HCT116 (cell line): ENCODE measurements around the gene RCSD1. TPM values are rescaled to one million over a fixed set of nuclear protein-coding genes. Genes with fewer than 3 reads are reported as not detected.
"Not testable (repeated sequence)": the region's sequence is repeated elsewhere in the genome, so short reads cannot be mapped to it uniquely, and the experiment has no call there.

ENCODE experiments used
- ATAC-seq: fragments of 200-7000 bp; cut with Tn5 transposase; 2 replicates; pipeline ENCODE4 v1.9.1; 2020; ENCODE audit warnings: mild to moderate bottlenecking, moderate library complexity
- BruUV-seq: library from RNA; stranded (reverse); fragments of 400-500 nt; replicated peaks from 2 replicates; lab custom pipeline; 2021; lab: Mats Ljungman, UMichigan
- CTCF ChIA-PET: fragments of 300-600 bp; sonication (Branson Sonifier 250); formaldehyde crosslinking; loops from one replicate; lab custom pipeline; 2021; ENCODE audit warnings: antibody characterized with exemption; lab: Charles Lee
- POLR2A ChIA-PET: fragments of 300-600, 350-600 bp; sonication (Branson Sonifier 250); formaldehyde crosslinking; loops from one replicate; lab custom pipeline; 2021; ENCODE audit warnings: antibody characterized with exemption; lab: Charles Lee
- RAD21 ChIA-PET, 2 experiments: fragments of 300-600 bp; sonication (Branson Sonifier 250); formaldehyde crosslinking; loops; one replicate each; lab custom pipeline; 2023; ENCODE audit warnings: low total read pairs in 2 of 2; ENCODE audit not compliant: uncharacterized antibody in 2 of 2, unreplicated experiment in 2 of 2, low non-redundant PET in 1 of 2; lab: Charles Lee
- DNase-seq: peaks from one replicate; pipeline ENCODE4 v3.0.0-alpha.2; 2010; ENCODE audit warnings: low read depth, low spot score
- H2AFZ ChIP-seq: fragments of 200-600 bp; shearing (Covaris generic), sonication (generic); 2 replicates; pipeline ENCODE4 v1.6.1; 2017; ENCODE audit warnings: low read depth, mixed run types, mixed read lengths, antibody characterized with exemption, low read length; ENCODE audit not compliant: poor library complexity, severe bottlenecking
- H3K27ac ChIP-seq: 2 replicates; pipeline ENCODE4 v1.5.1; 2012; ENCODE audit warnings: low read depth, low read length
- H3K27me3 ChIP-seq: fragments of 200-600 bp; sonication (generic); 2 replicates; pipeline ENCODE4 v1.6.1; 2016; ENCODE audit warnings: mixed run types, low read length, mixed read lengths; ENCODE audit not compliant: insufficient read depth
- H3K36me3 ChIP-seq, 2 experiments: fragments of 200-500 bp in 1 of 2; fragments of 200-600 bp in 1 of 2; sonication (Bioruptor generic) in 1 of 2; sonication (generic) in 1 of 2; 2 replicates each; pipeline versions ENCODE4 v1.5.1 to v1.6.1; 2014 to 2016; ENCODE audit warnings: low read length in 2 of 2, inconsistent platforms in 1 of 2, mixed read lengths in 1 of 2, mixed run types in 1 of 2; ENCODE audit not compliant: insufficient read depth in 2 of 2, control insufficient read depth in 1 of 2
- H3K4me1 ChIP-seq, 2 experiments: fragments of 200-600 bp in 1 of 2; sonication (generic) in 1 of 2; 2 replicates each; pipeline versions ENCODE4 v1.5.1 to v1.6.1; 2012 to 2017; ENCODE audit warnings: low read length in 2 of 2, inconsistent platforms in 1 of 2, mild to moderate bottlenecking in 1 of 2, mixed read lengths in 1 of 2, mixed run types in 1 of 2, moderate library complexity in 1 of 2; ENCODE audit not compliant: insufficient read depth in 2 of 2, control insufficient read depth in 1 of 2
- H3K4me2 ChIP-seq: fragments of 200-600 bp; sonication (generic); 2 replicates; pipeline ENCODE4 v1.6.1; 2017; ENCODE audit warnings: mixed run types, low read length, mixed read lengths
- H3K4me3 ChIP-seq, 2 experiments: fragments of 200-600 bp in 1 of 2; sonication (generic) in 1 of 2; replicated peaks in 1 of 2; 2 replicates each; pipeline ENCODE4 v1.5.1; 2011 to 2016; ENCODE audit warnings: low read length in 2 of 2, control low read depth in 1 of 2, low read depth in 1 of 2, mild to moderate bottlenecking in 1 of 2, mixed read lengths in 1 of 2, mixed run types in 1 of 2
- H3K79me2 ChIP-seq: fragments of 200-600 bp; sonication (generic); 2 replicates; pipeline ENCODE4 v1.6.1; 2017; ENCODE audit warnings: mild to moderate bottlenecking, mixed run types, low read length, moderate library complexity, mixed read lengths; ENCODE audit not compliant: insufficient read depth
- H3K9ac ChIP-seq: fragments of 200-600 bp; sonication (generic); 2 replicates; pipeline ENCODE4 v1.6.1; 2016; ENCODE audit warnings: low read length, mixed read lengths
- H3K9me2 ChIP-seq: fragments of 200-600 bp; sonication (generic), shearing (Covaris generic); 2 replicates; pipeline ENCODE4 v1.6.1; 2017; ENCODE audit warnings: mixed run types, mild to moderate bottlenecking, moderate library complexity; ENCODE audit not compliant: insufficient read depth
- H3K9me3 ChIP-seq, 2 experiments: fragments of 200-500 bp in 1 of 2; fragments of 200-600 bp in 1 of 2; sonication (Bioruptor generic) in 1 of 2; sonication (generic) in 1 of 2; 2 replicates each; pipeline ENCODE4 v1.6.1; 2014 to 2017; ENCODE audit warnings: low read length in 2 of 2, mixed read lengths in 2 of 2, inconsistent platforms in 1 of 2, low read depth in 1 of 2, mild to moderate bottlenecking in 1 of 2, mixed run types in 1 of 2, moderate library complexity in 1 of 2; ENCODE audit not compliant: control insufficient read depth in 1 of 2, insufficient read depth in 1 of 2
- H4K20me1 ChIP-seq: fragments of 200-600 bp; sonication (generic), shearing (Covaris generic); 2 replicates; pipeline ENCODE4 v1.6.1; 2017; ENCODE audit warnings: mixed run types, mild to moderate bottlenecking, moderate library complexity; ENCODE audit not compliant: insufficient read depth
- CBX3 ChIP-seq: IDR thresholded peaks from 2 replicates; pipeline ENCODE4 v1.6.1; 2012; ENCODE audit warnings: low read depth
- CEBPB ChIP-seq: IDR thresholded peaks from 2 replicates; pipeline ENCODE4 v1.6.1; 2012; ENCODE audit warnings: low read depth
- ELF1 ChIP-seq: IDR thresholded peaks from 2 replicates; pipeline ENCODE4 v1.6.1; 2012; ENCODE audit warnings: low read depth, borderline replicate concordance
- EZH2phosphoT487 ChIP-seq: fragments of 200-600 bp; IDR thresholded peaks from 2 replicates; pipeline ENCODE4 v1.6.1; 2018; ENCODE audit warnings: antibody characterized with exemption, borderline replicate concordance
- FOSL1 ChIP-seq: IDR thresholded peaks from 2 replicates; pipeline ENCODE4 v1.6.1; 2012; ENCODE audit warnings: low read depth
- JUND ChIP-seq: IDR thresholded peaks from 2 replicates; pipeline ENCODE4 v1.6.1; 2012
- SIN3A ChIP-seq: IDR thresholded peaks from 2 replicates; pipeline ENCODE4 v1.6.1; 2012; ENCODE audit warnings: low read depth
- TCF7L2 ChIP-seq: IDR thresholded peaks from 2 replicates; pipeline ENCODE4 v1.7.0; 2011; ENCODE audit warnings: borderline replicate concordance, inconsistent platforms; ENCODE audit not compliant: insufficient read depth, insufficient read length; ENCODE audit errors: extremely low read depth
- YY1 ChIP-seq: IDR thresholded peaks from 2 replicates; pipeline ENCODE4 v1.6.1; 2011; ENCODE audit warnings: low read length, low read depth, moderate library complexity, mild to moderate bottlenecking; ENCODE audit not compliant: insufficient replicate concordance; ENCODE audit errors: extremely low read depth
- ZNF274 ChIP-seq: fragments of 200-500 bp; sonication (Bioruptor generic); IDR thresholded peaks from 2 replicates; pipeline ENCODE4 v1.6.1; 2014; ENCODE audit warnings: mild to moderate bottlenecking, low read depth, low read length, inconsistent platforms
- intact Hi-C: fragments of 100-400 bp; cut with micrococcal nuclease; formaldehyde crosslinking; loops from 2 replicates; pipeline ENCODE4 v1.10.0; 2022
- total RNA-seq: library from RNA; stranded (reverse); gene quantifications from one replicate; pipeline ENCODE4 v1.2.1, GENCODE V29; 2021; ENCODE audit not compliant: unreplicated experiment
- TF ChIP-seq, protein P1 (sequence below): IDR thresholded peaks from 2 replicates; pipeline ENCODE4 v1.6.1; 2012

Gene RCSD1
- total RNA-seq, 1 experiment from 2014 or later: 0.15 TPM

DNA sequence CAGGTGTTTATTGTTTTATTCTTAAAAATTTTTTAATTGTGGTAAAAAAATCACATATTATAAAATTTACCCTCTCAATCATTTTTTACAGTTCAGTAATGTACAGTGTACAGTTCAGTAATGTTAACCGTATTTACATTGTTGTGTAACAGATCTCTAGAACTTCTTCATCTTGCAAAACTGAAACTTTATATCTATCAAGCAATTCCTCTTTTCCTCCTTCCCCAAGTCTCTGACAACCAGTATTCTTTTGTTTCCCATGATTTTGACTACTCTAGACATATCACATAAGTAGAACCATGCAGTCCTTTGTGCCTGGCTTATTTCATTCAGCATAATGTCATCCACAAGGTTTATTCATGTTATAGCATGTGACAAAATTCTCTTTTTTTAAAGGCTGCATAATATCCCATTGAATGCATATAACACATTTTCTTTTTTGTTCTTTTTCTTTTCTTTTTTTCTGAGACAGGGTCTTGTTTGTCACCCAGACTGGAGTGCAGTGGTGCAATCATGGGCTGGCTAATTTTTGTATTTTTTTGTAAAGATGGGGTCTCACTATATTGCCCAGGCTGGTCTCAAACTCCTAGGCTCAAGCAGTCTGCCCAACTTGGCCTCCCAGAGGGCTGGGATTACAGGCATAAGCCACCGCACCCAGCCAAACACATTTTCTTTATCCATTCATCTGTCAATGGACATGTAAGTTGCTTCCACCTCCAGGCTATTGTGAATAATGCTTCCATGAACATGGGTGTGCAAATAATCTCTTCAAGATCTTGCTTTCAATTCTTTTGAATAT lies 17.2 kb upstream of the RCSD1 start:
- no peaks in the 10 kb centered on the region for H3K27me3 ChIP-seq
- H3K4me2 ChIP-seq: no peak overlapping the region
- no peaks in the 10 kb centered on the region for H3K4me1 ChIP-seq
- H3K36me3 ChIP-seq: no peaks in the 10 kb centered on the region
- no peak for TF ChIP-seq ZNF274
- TF ChIP-seq ELF1: no peak
- no peak for TF ChIP-seq SIN3A
- no peak for TF ChIP-seq EZH2phosphoT487
- TF ChIP-seq CEBPB: no peak
- TF ChIP-seq, protein P1, sequence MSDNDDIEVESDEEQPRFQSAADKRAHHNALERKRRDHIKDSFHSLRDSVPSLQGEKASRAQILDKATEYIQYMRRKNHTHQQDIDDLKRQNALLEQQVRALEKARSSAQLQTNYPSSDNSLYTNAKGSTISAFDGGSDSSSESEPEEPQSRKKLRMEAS: no peak
- TF ChIP-seq YY1: no peak
- no peak for TF ChIP-seq JUND
- no peak for TF ChIP-seq TCF7L2
- no peak for TF ChIP-seq CBX3
- no peak for TF ChIP-seq FOSL1
- ATAC-seq: no peak
- H3K4me3 ChIP-seq: no peak overlapping the region
- CTCF ChIA-PET: no interaction called here
- no peak overlapping the region for H3K27ac ChIP-seq
- no peaks in the 10 kb centered on the region for H4K20me1 ChIP-seq
- H3K79me2 ChIP-seq: no peaks in the 10 kb centered on the region
- no peaks in the 10 kb centered on the region for H3K9me3 ChIP-seq
- intact Hi-C loops: no loop called here
- RAD21 ChIA-PET: no interaction called here
- no TSS peak for BruUV-seq
- H2AFZ ChIP-seq: no peak overlapping the region
- no peaks in the 10 kb centered on the region for H3K9me2 ChIP-seq
- POLR2A ChIA-PET: no interaction called here
- no peak for DNase-seq
- H3K9ac ChIP-seq: no peak overlapping the region

DNA sequence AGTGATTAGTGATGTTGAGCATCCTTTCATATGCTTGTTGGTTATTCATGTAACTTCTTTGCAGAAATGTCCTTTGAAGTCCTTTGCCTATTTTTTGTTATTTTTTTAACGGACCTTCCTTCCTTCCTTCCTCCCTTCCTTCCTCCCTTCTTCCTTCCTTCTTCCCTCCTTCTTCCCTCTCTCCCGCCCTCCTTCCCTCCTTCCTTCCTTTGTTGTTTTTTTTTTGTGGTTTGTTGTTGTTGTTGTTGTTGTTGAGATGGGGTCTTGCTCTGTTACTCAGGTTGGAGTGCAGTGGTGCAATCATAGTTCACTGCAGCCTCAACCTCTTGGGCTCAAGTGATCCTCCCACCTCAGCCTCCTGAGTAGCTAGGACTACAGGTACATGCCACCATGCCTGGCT lies 16.0 kb upstream of the RCSD1 start:
- ATAC-seq, H3K79me2 ChIP-seq, H3K9me2 ChIP-seq, intact Hi-C loops, BruUV-seq, H4K20me1 ChIP-seq, DNase-seq, H3K9ac ChIP-seq, H3K36me3 ChIP-seq, H3K4me3 ChIP-seq, H3K4me1 ChIP-seq, CTCF ChIA-PET, H2AFZ ChIP-seq, H3K9me3 ChIP-seq, H3K27me3 ChIP-seq, H3K4me2 ChIP-seq, RAD21 ChIA-PET, POLR2A ChIA-PET, H3K27ac ChIP-seq: not testable (repeated sequence)
